HG02798 (cell line): ENCODE measurements around the gene ADIG.

Source experiments
- ATAC-seq: cut with Tn5 transposase; IDR thresholded peaks from one replicate; pipeline ENCODE4 v1.9.1; 2021; ENCODE audit warnings: mild to moderate bottlenecking; ENCODE audit not compliant: unreplicated experiment, poor library complexity

The ADIG gene

DNA sequence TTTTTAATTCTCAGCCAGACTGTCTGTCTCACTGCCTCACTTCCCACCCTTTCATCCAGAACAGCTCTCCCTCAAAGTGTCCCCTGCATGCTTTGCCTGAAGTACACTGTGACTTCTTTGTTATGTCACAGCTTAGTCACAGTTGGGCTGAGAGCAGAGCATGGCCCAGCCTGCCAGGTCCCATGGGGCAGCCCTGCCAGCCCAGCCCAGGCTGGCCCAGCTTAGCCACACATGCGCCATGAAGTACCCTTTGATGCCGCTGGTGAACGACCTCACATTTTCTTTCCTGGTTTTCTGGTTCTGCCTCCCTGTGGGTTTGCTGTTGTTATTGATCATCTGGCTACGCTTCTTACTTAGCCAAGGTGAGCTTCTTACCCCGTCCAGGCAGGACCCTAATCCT lies at the start of gene ADIG:
TSS of gene ADIG (plus strand) at position 185 of the 400 bp plus-strand sequence. CDS start at position 239, 54 bp downstream.
- ATAC-seq, result no peak

DNA sequence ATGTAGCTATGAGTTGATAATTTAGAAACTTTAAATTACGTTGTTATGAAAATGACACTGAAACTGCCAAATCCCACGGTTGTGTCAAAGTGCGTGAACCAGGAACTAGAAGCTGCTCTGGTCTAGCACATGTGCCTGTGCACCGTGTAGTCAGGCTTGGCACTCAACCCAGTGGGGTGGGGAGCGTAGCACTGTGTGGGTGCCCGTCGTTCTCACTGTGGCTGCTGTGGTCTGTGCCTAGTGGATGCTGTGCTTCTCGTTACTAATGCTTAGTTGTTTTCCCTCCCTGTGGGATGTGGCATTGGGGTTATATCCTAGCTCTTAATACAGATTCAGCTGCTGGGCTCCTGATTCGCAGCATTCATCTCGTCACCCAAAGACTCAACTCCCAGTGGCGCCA lies 46.2 kb upstream of the ADIG start:
- no peak for ATAC-seq

DNA sequence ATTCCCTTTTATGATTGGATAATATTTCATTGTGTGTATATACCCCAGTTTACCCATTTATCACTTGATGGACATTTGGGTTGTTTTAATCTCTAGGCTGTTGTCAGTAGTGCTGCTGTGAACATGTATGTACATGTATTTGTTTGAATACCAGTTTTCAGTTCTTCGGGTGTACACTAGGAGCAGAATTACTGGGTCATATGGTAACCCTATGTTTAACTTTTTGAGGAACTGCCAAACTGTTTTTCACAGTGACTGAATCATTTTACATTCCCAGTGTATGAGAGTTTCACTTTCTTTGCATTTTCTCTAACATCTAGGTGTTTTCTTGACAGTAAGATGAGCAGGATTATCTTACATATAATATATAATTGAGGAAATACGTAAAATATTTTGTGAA lies 44.7 kb upstream of the ADIG start:
- no peak for ATAC-seq

DNA sequence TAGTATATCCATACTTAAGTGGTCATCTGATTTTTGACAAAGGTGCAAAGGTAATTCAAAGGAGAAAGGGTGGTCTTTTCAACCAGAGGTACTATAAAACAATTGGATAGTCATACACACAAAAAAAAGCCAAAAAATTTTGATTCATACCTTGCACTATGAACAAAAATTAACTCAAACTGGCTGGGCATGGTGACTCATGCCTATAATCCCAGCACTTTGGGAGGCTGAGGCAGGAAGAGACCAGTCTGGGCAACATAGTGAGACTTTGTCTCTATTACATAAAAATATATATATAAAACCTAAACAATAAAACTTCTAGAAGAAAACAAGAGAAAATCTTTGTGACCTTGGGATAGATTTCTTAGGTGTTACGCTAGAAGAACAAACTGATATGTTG lies 43.8 kb upstream of the ADIG start:
- no peak for ATAC-seq

DNA sequence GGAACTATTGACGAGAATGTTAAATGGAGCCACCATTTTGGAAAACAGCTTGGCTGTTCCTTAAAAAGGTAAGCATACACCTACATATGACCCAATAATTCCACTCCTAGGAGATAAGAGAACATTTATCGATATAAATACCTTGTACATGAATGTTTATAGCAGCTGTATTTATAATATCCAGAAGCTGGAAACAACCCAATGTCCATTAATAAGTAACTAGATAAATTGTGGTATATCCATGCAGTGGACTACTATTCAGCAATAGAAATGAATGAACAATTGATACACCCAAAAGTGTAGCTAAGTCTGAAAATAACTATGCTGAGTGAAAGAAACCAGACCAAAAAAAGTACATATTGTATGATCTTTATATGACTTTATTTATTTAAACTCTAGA lies 42.2 kb upstream of the ADIG start:
- no peak for ATAC-seq

DNA sequence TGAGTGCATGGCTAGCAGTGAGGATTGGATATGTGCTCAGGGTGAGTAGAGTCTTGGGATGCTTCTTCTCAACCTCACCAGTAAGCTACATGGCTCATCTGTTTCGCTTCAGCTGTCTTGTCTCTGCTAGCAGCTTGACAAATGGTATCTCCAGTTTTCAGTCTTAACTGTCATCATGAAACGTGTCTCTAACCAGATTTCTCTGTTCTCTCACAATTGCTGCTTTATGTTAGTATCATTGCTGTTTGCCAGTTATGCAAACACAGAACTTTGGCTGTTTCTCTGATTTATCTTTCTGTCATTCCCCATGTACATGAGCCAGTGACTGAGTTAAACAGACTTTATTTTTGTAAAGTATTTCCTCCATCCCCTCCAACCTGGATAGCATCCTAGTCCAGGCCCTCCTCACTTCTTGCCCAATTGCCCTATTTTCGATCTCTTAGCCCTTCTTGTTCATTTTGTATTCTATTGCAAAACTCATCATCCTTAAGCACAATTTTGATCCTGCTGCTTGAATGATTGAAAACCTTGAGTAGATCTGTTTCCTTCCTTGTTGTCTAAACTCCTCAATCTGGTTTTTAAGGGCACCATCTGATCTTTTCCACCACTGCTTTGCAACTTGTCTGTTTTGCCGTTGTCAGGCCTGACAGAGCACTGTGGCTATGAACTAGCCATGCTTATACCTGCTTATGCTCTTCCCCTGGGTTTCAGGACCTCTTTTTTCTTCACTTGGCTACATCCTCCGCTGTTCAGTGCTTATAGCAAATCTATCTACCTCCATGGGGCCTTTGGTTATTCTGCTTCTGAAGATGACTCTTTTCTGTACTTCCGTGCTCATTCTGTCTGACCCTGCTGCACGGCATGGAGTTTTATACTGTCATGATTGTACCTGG lies 37.7 kb upstream of the ADIG start:
- ATAC-seq, result no peak

DNA sequence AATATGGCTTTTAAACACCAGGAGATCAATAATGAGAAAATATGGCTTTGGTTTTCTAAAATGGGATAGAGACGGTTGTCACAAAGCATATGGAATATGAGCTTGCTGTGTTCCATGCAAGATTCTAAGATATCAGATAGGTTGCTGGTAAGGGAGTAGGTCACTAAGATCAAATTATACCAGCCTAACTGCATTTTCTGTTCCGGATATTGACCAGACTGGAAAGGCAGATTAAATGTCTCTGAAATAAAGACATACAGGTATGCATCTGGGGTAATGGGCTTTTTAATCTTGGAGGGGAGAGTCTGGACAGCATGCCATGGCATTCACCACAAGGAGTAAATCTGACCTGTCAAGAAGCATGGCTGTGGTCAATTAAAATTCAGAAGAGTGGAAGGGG lies 35.2 kb upstream of the ADIG start:
- ATAC-seq, result no peak

DNA sequence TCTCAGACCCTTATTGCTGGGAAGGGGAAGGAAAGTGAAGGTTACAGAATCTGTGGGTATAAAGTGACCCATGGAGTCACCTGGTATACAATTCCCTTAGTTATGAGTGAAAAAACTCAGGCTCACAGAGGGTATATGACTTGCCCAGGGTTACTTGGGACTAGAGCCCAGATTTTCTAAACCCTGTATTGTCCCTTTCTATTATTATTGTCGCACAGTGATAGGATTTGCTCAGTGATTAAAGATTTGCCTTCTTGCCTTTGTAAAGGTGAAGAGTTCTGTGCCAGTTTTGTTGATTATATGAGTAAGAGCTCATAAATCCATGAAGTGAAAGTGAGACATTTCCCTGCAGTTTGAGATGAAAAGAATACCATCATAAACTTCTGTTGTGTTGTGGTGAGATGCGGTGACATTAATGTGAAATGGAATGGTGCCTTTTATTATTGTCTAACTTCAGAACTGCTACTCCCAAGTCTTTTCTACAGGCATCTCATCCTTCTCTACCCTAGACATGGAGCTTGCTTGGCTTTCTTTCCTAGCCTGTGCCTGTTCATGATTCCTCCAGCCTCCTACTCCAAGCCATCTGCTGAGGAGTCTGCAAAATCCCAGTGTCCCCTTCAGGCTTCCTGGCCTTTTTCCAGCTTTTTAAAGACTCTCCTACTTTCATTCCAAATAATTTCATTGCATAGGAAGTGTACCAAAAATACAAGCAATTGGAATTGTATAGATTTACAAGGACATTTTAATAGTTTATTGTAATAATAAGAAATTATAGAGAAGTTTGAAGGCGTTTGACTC lies 33.5 kb upstream of the ADIG start:
- ATAC-seq, result no peak

DNA sequence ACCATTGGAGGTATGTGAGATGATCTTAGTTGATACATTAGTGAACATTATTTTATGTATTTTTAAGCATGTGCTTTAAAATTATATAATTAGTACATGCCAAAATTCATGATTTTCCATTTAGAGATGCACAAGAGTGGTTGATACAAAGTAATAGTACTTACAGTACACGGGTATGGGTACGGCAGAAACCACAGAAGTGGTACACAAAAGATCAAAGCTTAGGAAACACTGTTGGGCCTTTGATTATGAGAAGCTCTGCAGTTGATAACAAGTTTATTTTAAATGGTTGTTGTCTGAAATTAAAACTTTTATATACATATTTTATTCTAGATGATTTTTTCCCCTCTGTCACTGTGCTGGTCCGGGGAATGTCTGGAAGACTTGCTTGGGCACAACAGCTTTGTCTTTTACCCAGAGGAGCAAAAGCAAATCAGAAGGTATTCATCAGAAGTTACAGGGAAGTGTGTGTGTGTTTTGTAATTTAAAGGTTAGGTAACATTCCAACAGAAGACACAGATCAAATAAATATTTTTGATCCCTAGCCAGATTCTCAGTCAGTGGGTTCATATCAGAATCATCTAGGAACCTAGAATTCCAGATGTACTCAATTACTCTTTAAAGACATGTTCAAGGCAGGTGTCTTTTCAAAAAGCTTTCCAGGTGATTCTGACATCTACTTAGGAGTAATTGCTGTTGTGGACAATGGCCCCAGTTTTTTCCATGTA lies 32.5 kb upstream of the ADIG start:
- ATAC-seq, result no peak

DNA sequence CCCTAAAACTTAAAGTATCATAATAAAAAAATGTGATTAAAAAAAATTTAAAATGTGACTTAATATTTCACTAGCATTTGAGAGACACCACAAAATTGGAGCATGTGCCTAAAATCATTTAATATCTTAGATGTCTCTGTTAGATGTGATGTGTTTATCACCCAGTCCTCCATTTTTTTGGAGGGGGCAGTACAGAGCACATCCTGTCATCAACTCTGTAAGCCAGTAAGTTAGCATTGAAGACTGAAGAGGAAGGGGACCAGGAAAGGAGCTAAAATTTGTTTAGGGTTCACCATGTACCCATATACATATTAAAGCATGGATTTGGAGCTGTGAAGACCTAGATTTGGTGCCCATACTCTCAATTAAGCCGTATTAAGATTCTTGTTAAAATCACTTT lies 30.7 kb upstream of the ADIG start:
- no peak for ATAC-seq

DNA sequence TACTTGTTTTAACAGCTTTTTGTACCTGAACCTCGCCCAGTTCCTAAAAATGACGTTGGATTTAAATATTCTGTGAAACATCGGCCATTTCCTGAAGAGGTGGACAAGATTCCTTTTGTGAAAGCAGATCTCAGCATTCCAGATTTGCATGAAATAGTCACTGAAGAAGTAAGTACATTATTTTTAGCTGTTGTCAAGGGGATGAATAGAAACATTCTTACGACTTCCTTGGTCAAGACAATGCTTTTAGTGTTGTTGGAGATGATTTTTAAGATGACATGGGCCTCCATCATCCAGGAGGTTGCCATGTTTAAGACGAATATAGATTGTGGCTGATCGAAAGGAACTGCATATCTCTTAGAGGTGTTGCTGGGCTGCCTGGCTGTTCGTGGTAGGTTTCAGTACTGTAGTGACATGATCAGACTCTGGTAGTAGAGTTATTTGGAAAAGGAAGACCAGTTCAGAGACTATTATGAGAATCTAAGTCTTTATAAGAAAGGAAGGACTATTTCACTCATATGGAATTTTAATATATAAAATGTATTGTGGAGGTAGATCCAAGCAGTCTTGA lies 29.9 kb upstream of the ADIG start:
- ATAC-seq, result no peak

DNA sequence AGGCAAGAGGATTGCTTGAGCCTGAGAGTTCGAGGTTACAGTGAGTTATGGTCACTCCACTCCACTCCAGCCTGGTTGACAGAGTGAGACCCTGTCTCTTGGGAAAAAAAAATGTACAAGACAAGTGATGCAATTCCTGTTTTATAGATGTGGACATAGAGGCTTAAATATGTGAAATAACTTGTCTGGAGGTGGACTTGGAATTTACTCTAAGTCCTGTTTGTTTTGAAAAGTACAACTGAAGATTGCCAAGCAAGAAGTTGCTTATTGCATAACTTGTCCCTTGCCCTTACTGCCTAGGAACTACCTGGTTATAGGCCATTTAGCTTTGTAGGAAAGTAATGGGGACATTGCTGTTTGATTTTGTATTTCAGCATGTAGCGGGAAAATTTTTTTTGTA lies 26.0 kb upstream of the ADIG start:
- no peak for ATAC-seq

DNA sequence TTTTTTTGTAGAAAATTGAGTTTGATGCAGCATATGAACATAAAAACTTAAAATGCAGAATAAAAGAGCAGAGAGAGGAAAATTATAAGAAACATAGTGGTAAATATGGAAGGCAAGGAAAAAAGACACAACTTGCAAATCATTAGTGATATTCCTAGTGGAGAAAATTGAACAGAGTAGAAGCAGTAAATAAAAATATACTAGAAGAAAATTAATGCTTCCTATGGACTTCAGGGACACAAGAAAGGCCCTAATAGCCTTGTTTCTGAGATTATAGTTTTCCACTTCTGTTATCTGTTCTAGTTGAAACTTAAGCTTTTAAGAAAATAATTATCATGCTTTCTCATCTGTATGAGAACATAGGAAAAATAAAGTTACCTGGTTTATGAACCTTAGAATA lies 25.6 kb upstream of the ADIG start:
- no peak for ATAC-seq

DNA sequence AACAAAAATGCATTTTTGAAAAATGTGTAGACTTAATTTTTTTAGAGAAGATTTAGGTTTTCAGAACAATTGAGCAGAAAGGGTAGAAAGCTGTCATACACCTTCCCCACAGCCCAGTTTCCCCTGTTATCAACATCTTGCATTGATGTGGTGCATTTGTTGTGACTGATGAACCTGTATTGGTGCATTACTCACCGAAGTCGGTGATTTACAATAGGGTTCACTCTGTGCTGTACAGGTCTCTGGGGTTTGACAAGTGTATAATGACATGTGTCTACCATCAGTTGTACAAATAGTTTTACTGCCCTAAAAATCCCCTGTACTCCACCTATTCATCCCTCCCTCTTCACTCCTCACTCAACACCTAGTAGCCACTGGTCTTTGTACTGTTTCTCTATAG lies 23.8 kb upstream of the ADIG start:
- no peak for ATAC-seq

DNA sequence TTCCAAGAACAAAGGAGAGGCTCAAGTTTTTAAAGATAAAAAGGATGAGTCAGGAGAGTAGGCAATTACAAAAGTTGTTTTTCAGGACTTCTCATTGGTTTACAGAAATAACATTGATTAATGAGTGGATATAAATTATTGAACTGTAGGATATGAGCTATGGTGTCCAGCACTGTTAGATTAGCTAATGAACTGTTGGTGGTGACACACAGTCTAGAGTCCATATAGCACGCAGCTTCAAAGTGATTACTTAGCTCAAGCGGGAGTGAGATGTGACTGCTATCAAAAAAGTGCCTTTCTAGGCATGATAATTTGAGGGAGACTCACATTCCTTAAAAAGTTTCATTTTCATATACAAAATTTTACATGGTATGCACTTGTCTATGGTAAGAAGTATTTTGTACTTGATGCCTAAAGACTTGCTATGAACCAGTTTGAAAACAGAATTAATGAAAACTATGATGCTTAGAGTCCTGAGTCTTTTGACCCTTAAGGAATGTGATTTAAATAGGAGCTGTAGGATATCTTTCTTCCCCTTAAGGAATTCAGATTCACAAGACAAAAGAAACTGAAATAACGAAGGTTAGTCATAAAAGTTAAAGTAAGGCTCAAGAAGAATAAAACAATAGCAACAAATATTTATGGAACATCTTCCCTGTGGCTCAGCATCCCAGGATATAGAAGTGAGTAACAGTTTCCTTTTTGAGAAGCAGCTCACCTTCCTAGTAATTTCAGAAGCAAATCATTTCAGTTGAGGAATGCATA lies 22.2 kb upstream of the ADIG start:
- ATAC-seq, result no peak

DNA sequence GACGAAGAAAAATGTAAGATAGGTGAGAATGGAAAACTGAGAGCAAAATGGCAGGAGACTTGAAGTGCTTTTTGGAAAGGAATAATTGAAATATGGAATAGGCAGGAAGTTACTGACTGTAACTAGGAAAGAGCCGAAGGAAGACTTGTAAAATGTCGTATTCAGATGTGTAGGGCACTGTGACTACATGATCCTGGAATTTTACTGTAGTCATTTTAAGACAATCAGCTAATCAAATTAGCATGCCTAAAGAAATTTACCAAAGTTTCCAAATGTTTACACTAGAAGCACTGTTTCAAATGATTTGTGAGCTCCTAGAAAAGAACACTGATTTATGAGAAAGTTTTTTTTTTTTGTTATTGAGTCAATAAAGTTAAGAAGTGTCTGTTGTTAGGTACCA lies 21.2 kb upstream of the ADIG start:
- ATAC-seq, result no peak

DNA sequence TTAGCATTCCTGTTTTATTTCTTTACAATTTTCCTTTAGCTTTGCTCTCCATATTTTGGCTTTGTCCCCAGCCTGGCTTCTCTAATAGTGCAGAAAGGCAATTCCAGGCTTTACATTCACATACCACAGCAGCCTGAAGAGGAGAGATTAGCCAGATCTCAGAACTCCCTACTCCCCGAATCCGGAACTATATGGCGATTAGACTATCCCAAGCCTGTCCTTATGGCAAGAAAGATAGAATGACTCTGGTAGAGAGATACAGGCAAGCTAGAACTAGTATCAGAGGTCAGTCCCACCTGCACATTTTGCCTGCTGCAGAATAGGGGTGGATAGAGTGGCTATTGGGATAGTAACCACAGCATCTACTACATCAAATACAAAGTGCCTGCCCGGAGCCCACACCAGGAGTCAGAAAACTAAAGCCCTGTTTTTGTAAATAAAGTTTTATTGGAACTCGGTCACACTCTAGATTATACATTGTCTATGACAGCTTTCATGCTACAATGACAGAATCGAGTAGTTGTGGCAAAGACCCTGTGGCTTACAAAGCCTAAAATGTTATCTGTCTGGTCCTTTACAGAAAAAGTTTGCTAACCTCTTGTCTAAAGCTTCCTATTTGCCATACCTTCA lies 17.1 kb upstream of the ADIG start:
- no peak for ATAC-seq

DNA sequence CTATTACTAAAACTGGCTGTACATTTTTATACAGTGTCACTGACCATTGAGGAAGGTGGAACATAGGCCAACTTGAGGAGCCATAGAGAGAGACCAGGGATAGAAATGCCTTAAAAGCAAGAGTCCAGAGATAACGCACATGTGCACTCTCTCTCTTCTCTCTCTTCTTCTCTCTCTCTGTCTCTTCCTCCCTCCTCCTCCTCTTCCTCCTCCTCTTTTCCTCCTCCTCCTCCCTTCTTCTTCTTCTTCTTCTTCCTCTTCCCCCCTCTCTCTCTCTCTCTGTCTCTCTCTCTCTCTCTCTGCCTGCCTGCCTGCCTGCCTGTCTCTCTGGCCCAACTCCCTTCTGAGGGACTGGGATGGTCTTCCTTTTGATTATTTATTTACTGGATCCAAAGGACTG lies 16.3 kb upstream of the ADIG start:
- ATAC-seq, result no peak

DNA sequence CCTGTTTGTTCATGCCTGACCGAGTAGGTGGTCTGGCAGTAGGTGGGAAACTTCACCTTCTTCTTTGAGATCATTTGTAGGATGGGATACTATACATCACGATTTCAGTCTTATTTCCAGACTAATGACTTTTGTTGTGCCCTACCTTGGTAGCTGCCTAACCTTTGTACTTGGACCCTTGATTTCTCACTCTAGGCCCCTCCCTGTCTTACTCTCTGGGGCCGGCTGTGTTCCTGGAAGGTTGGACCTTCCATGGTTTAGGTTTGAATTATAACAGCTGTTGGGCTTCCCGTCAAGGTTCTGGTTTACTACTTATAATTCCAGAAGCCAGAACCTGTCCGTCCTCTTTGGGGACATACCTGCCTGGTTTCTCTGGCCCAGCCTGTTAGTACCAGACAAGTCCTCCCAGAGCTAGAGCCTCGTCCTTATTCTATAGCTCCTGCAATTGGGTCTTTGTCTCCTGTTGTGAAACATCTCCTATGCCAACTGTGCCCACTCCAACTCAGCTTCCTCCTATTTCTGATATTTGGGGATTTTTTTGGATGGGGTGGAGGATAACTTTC lies 14.9 kb upstream of the ADIG start:
- ATAC-seq, result no peak
